IMR-90 (cell line): ENCODE measurements around the gene CTTN.

Source experiments
- CEBPB ChIP-seq: IDR thresholded peaks from 2 replicates; pipeline ENCODE4 v1.6.1; 2012; ENCODE audit warnings: low read depth, low read length, improper control_type of control experiment
- CTCF ChIP-seq: conservative IDR thresholded peaks from 2 replicates; pipeline ENCODE4 v1.5.1; 2012; ENCODE audit warnings: mild to moderate bottlenecking, low read depth, low read length, improper control_type of control experiment
- POLR2A ChIP-seq: IDR thresholded peaks from 2 replicates; pipeline ENCODE4 v1.6.1; 2012; ENCODE audit warnings: mild to moderate bottlenecking, low read depth, low read length
- RFX5 ChIP-seq: IDR thresholded peaks from 2 replicates; pipeline ENCODE4 v1.8.0; 2012; ENCODE audit warnings: low read depth, mild to moderate bottlenecking, low read length, moderate library complexity
- TF ChIP-seq, protein P1 (sequence below): fragments of 150-350 bp; IDR thresholded peaks from 2 replicates; pipeline ENCODE4 v1.6.1; 2017; ENCODE audit warnings: mild to moderate bottlenecking, antibody characterized with exemption, low read length, low read depth

- TF ChIP-seq, protein P1, sequence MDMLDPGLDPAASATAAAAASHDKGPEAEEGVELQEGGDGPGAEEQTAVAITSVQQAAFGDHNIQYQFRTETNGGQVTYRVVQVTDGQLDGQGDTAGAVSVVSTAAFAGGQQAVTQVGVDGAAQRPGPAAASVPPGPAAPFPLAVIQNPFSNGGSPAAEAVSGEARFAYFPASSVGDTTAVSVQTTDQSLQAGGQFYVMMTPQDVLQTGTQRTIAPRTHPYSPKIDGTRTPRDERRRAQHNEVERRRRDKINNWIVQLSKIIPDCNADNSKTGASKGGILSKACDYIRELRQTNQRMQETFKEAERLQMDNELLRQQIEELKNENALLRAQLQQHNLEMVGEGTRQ, result no peak
- TF ChIP-seq CEBPB, result no peak
- no peak for TF ChIP-seq POLR2A
- no peak for TF ChIP-seq CTCF
- TF ChIP-seq RFX5, result no peak
These were observed 22.8 kb downstream of the CTTN start for GRCh38 chr11:70421123-70421522.
